ENCODE data around the gene MEF2B.

DNA sequence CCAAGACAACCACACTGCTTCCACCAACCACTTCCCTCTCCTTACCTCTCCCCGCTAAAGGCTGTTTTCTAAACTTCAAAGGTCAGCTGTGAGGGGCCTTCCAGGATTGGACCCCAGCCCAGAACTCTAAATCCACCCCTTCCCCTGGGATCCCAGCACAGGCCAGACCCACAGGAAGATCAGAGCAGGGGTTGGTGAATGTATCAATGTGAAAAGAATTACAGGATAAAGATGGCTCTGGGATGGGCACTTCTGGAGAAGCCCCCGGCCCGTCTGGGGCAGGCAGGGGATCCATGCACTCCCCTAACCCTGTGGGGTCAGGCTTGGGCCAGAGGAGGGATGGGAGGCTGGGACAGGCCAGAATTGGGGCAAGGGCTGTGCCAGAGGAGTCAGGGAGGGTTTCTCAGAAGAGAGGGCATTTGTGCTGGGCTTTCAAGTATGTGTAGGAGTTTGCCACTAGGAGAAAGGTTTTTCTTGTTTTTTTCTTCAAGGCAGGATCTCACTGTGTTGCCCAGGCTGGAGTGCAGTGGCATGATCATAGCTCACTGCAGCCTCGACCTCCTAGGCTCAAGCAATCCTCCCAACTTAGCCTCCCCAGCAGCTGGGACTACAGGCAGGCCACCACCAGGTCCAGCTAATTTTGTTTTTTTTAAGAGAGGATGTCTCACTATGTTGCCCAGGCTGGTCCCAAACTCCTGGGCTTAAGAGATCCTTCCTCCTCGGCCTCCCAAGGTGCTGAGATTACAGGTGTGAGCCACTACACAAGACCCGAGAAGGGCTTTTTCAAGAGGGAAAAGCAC is 1.0 kb upstream of the MEF2B start:
- TF ChIP-seq POLR2A (IDR thresholded peaks at IDR 0.05) (no peak), CTCF (IDR thresholded peaks at IDR 0.05) (no peak)

Measured in lower leg skin (tissue), 3 donors.